ENCODE results near the gene IQGAP1. TPM values are rescaled to one million over a fixed set of nuclear protein-coding genes. Genes with fewer than 3 reads are reported as not detected.

IQGAP1 gene
- total and polyA plus RNA-seq, 2 donors from 2014 or later, result 70.0 to 218 TPM

DNA sequence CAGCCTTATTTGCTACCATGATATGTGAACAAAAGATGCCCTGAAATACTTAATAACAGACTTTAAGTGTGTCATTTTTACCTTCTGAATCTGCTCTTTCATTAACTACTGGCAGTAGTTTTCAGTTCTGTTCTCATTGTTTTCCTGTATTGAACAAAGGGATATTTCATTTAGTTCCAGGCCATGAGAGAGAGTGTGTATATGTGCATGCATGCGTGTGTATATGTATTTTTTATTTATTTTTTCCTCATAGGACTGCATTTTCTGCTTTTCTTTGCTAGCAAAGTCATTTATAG lies 94.9 kb downstream of the IQGAP1 start:
- H3K4me3 ChIP-seq (ENCODE audit: low read length in 3 of 3), result no peak overlapping the region
- peaks cover 14 to 54% (median 32%) of the 10 kb centered on the region in 3 donors for H3K36me3 ChIP-seq (ENCODE audit: control insufficient read depth in 2 of 3, insufficient read depth in 3 of 3, low read length in 3 of 3)
- H3K4me1 ChIP-seq (ENCODE audit: control insufficient read depth in 2 of 3, insufficient read depth in 2 of 3, low read depth in 1 of 3, low read length in 3 of 3), result no peaks in the 10 kb centered on the region
- H3K9ac ChIP-seq (ENCODE audit: low read length in 3 of 3), result no peak overlapping the region
- no peak overlapping the region for H3K27ac ChIP-seq (ENCODE audit: low read depth in 2 of 2, low read length in 2 of 2)
- FAIRE-seq, result no peak
- H3K9me3 ChIP-seq (ENCODE audit: control insufficient read depth in 2 of 3, insufficient read depth in 1 of 3, low read length in 3 of 3), result no peaks in the 10 kb centered on the region
- DNase-seq, result no peak
- TF ChIP-seq, protein P1, sequence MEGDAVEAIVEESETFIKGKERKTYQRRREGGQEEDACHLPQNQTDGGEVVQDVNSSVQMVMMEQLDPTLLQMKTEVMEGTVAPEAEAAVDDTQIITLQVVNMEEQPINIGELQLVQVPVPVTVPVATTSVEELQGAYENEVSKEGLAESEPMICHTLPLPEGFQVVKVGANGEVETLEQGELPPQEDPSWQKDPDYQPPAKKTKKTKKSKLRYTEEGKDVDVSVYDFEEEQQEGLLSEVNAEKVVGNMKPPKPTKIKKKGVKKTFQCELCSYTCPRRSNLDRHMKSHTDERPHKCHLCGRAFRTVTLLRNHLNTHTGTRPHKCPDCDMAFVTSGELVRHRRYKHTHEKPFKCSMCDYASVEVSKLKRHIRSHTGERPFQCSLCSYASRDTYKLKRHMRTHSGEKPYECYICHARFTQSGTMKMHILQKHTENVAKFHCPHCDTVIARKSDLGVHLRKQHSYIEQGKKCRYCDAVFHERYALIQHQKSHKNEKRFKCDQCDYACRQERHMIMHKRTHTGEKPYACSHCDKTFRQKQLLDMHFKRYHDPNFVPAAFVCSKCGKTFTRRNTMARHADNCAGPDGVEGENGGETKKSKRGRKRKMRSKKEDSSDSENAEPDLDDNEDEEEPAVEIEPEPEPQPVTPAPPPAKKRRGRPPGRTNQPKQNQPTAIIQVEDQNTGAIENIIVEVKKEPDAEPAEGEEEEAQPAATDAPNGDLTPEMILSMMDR (IDR thresholded peaks at IDR 0.05; ENCODE audit: borderline replicate concordance, extremely low read depth, insufficient read depth), result no peak
- H3K27me3 ChIP-seq (ENCODE audit: control insufficient read depth, insufficient read depth, low read length), result no peaks in the 10 kb centered on the region
- intact Hi-C loops (cut with DNase I), result loop anchor here (10.0 kb wide), 1 partner anchor 158 kb away; no protein-coding TSS in a partner anchor

DNA sequence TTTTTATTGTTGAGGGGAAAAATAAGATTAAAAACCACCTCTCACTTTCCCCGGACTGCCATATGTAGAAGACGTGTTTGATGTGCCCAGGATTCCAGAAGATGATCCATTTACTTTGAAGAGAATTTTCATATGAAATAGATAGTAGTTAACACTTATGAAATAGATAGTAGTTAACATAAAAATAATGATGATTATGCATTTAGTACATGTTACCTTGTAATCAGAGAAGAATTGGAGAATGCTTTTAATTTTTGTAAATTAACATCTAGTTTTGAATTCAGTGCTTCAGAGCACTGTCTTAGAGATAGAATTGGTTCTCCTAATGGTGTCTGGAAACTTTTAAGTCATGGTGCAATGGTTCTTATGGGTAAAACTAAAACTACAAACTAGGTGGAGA lies 95.6 kb downstream of the IQGAP1 start:
- no peak for FAIRE-seq
- no peak for DNase-seq
- Histone ChIP-seq H3K4me1 (ENCODE audit: control insufficient read depth in 2 of 3, insufficient read depth in 2 of 3, low read depth in 1 of 3, low read length in 3 of 3) (no peaks in the 10 kb centered on the region), H3K4me3 (ENCODE audit: low read length in 3 of 3) (no peak overlapping the region), H3K9me3 (ENCODE audit: control insufficient read depth in 2 of 3, insufficient read depth in 1 of 3, low read length in 3 of 3) (no peaks in the 10 kb centered on the region), H3K36me3 (ENCODE audit: control insufficient read depth in 2 of 3, insufficient read depth in 3 of 3, low read length in 3 of 3) (peaks cover 15 to 54% (median 36%) of the 10 kb centered on the region in 3 donors), H3K9ac (ENCODE audit: low read length in 3 of 3) (no peak overlapping the region), H3K27me3 (ENCODE audit: control insufficient read depth, insufficient read depth, low read length) (no peaks in the 10 kb centered on the region), H3K27ac (ENCODE audit: low read depth in 2 of 2, low read length in 2 of 2) (no peak overlapping the region)
- TF ChIP-seq, protein P1 (IDR thresholded peaks at IDR 0.05; ENCODE audit: borderline replicate concordance, extremely low read depth, insufficient read depth), result no peak
- intact Hi-C loops (cut with DNase I), result loop anchor here (10.0 kb wide), 1 partner anchor 159 kb away; no protein-coding TSS in a partner anchor

DNA sequence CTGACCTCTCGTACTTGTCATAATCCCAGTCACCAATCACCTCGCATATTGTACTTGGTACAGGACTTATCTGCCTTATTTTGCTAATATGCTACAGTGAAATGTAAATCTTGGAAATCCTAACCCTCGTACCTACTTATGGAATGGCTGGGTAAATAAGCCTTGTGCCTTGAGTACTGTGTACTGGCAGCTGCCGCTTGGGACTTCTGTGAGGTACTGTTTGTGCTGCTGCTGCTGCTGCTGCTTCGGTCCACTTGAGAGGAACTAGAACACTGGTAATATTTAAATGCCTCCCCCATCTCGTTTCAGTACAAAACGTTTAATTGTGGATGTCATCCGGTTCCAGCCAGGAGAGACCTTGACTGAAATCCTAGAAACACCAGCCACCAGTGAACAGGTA lies 99.1 kb downstream of the IQGAP1 start:
- Histone ChIP-seq H3K27me3 (ENCODE audit: control insufficient read depth, insufficient read depth, low read length) (no peaks in the 10 kb centered on the region), H3K9me3 (ENCODE audit: control insufficient read depth in 2 of 3, insufficient read depth in 1 of 3, low read length in 3 of 3) (no peaks in the 10 kb centered on the region), H3K27ac (ENCODE audit: low read depth in 2 of 2, low read length in 2 of 2) (no peak overlapping the region), H3K36me3 (ENCODE audit: control insufficient read depth in 2 of 3, insufficient read depth in 3 of 3, low read length in 3 of 3) (peaks cover 20 to 66% (median 49%) of the 10 kb centered on the region in 3 donors), H3K4me1 (ENCODE audit: control insufficient read depth in 2 of 3, insufficient read depth in 2 of 3, low read depth in 1 of 3, low read length in 3 of 3) (no peaks in the 10 kb centered on the region), H3K4me3 (ENCODE audit: low read length in 3 of 3) (no peak overlapping the region), H3K9ac (ENCODE audit: low read length in 3 of 3) (no peak overlapping the region)
- FAIRE-seq, result no peak
- no peak for DNase-seq
- intact Hi-C loops (cut with DNase I), result loop anchor here (10.0 kb wide), 1 partner anchor 162 kb away; no protein-coding TSS in a partner anchor
- TF ChIP-seq, protein P1 (IDR thresholded peaks at IDR 0.05; ENCODE audit: borderline replicate concordance, extremely low read depth, insufficient read depth), result no peak

DNA sequence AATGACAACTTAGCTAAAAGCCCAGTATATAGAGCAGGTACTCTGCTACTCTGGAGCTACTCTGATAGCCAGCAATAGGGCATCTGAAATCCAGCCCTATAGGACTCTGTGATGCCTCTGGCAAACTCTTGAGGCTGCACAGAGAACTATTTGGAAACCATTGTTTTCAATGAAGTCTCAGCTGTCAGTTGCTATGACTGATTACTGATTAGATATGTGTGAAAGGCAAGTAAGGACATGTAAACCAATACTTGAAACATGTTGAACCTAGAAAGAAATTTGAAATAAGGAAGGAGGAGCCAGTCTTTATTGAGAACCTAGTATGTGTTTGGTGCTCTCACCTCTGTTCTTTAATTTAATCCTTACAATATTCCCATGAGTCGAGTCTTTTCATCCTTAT lies 101.5 kb downstream of the IQGAP1 start:
- FAIRE-seq (no peak), DNase-seq (no peak)
- H3K9ac ChIP-seq (ENCODE audit: low read length in 3 of 3), result no peak overlapping the region
- no peak overlapping the region for H3K4me3 ChIP-seq (ENCODE audit: low read length in 3 of 3)
- H3K27ac ChIP-seq (ENCODE audit: low read depth in 2 of 2, low read length in 2 of 2), result no peak overlapping the region
- no peaks in the 10 kb centered on the region for H3K9me3 ChIP-seq (ENCODE audit: control insufficient read depth in 2 of 3, insufficient read depth in 1 of 3, low read length in 3 of 3)
- no peaks in the 10 kb centered on the region for H3K4me1 ChIP-seq (ENCODE audit: control insufficient read depth in 2 of 3, insufficient read depth in 2 of 3, low read depth in 1 of 3, low read length in 3 of 3)
- TF ChIP-seq, protein P1 (IDR thresholded peaks at IDR 0.05; ENCODE audit: borderline replicate concordance, extremely low read depth, insufficient read depth), result no peak
- no peaks in the 10 kb centered on the region for H3K27me3 ChIP-seq (ENCODE audit: control insufficient read depth, insufficient read depth, low read length)
- peaks cover 11 to 66% (median 53%) of the 10 kb centered on the region in 3 donors for H3K36me3 ChIP-seq (ENCODE audit: control insufficient read depth in 2 of 3, insufficient read depth in 3 of 3, low read length in 3 of 3)
- intact Hi-C loops (cut with DNase I), result loop anchor here (10.0 kb wide), 1 partner anchor 165 kb away; no protein-coding TSS in a partner anchor
